Hepatocyte (in vitro differentiated cells): Measurements from ENCODE around the gene EPSTI1.

ENCODE experiments used
- EZH2 ChIP-seq: fragments of 200-600 bp; sonication (generic); IDR thresholded peaks from 2 replicates; pipeline ENCODE4 v1.6.1; 2016; ENCODE audit warnings: antibody characterized with exemption, mild to moderate bottlenecking, borderline replicate concordance
- TF ChIP-seq, protein P1 (sequence below): fragments of 200-600 bp; sonication (generic); IDR thresholded peaks from 2 replicates; pipeline ENCODE4 v1.5.1; 2016; ENCODE audit warnings: antibody characterized with exemption, mild to moderate bottlenecking; ENCODE audit not compliant: poor library complexity

DNA sequence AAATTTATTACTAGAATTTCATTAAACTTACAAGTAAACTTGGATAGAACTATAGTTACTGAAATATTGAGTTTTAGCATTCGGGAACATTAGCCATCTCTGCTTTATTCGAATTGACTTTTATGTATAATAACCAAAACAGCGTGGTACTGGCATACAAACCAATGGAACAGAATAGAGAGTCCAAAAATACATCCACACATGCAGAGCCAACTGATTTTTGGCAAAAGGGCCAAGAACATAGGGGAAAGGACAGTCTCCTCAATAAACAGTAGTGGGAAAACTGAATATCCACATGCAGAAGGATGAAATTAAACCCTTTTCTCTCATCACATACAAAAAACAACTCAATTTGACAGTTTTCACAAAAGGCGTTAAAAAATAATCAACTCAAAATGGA, 84.3 kb downstream of the EPSTI1 start:
- TF ChIP-seq, protein P1, sequence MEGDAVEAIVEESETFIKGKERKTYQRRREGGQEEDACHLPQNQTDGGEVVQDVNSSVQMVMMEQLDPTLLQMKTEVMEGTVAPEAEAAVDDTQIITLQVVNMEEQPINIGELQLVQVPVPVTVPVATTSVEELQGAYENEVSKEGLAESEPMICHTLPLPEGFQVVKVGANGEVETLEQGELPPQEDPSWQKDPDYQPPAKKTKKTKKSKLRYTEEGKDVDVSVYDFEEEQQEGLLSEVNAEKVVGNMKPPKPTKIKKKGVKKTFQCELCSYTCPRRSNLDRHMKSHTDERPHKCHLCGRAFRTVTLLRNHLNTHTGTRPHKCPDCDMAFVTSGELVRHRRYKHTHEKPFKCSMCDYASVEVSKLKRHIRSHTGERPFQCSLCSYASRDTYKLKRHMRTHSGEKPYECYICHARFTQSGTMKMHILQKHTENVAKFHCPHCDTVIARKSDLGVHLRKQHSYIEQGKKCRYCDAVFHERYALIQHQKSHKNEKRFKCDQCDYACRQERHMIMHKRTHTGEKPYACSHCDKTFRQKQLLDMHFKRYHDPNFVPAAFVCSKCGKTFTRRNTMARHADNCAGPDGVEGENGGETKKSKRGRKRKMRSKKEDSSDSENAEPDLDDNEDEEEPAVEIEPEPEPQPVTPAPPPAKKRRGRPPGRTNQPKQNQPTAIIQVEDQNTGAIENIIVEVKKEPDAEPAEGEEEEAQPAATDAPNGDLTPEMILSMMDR: no peak
- no peak for TF ChIP-seq EZH2
